WTC11 (cell line): ENCODE measurements around the gene ZNF821. TPM values are rescaled to one million over a fixed set of nuclear protein-coding genes. Genes with fewer than 3 reads are reported as not detected.

Experiments used
- ATAC-seq: fragments of 200-7000 bp; cut with Tn5 transposase; 2 replicates; pipeline ENCODE4 v1.10.0; 2021; ENCODE audit warnings: mild to moderate bottlenecking, moderate library complexity
- CTCF ChIA-PET: fragments of 300-600 bp; sonication (Branson Sonifier 250); formaldehyde crosslinking; loops from one replicate; lab custom pipeline; 2021; ENCODE audit warnings: antibody characterized with exemption; lab: Charles Lee
- POLR2A ChIA-PET: fragments of 350-600 bp; sonication (Branson Sonifier 250); formaldehyde crosslinking; loops from one replicate; lab custom pipeline; 2021; ENCODE audit warnings: antibody characterized with exemption; lab: Charles Lee
- DNase-seq: peaks from one replicate; pipeline ENCODE4 v3.0.0; 2021; ENCODE audit warnings: low spot score
- H3K27ac Mint-ChIP-seq: 2 replicates; pipeline ENCODE4 v1.8.0; 2021; ENCODE audit warnings: mixed read lengths
- H3K27me3 Mint-ChIP-seq: 2 replicates; pipeline ENCODE4 v1.8.0; 2021; ENCODE audit warnings: low read depth, mild to moderate bottlenecking, moderate library complexity, mixed read lengths
- H3K36me3 Mint-ChIP-seq: 2 replicates; pipeline ENCODE4 v1.8.0; 2021; ENCODE audit warnings: mixed read lengths
- H3K4me1 Mint-ChIP-seq: 2 replicates; pipeline ENCODE4 v1.8.0; 2022; ENCODE audit warnings: mixed read lengths
- H3K4me3 Mint-ChIP-seq: 2 replicates; pipeline ENCODE4 v1.8.0; 2021; ENCODE audit warnings: mild to moderate bottlenecking, moderate library complexity, mixed read lengths
- H3K9me3 Mint-ChIP-seq: 2 replicates; pipeline ENCODE4 v1.8.0; 2021; ENCODE audit warnings: mixed read lengths
- CREB1 ChIP-seq: sonication (generic); formaldehyde crosslinking; IDR thresholded peaks from 2 replicates; pipeline ENCODE4 v1.8.0; 2023; ENCODE audit warnings: mild to moderate bottlenecking, missing genetic modification reagents
- FOXJ3 ChIP-seq: sonication (generic); formaldehyde crosslinking; IDR thresholded peaks from 2 replicates; pipeline ENCODE4 v1.9.0; 2021; ENCODE audit warnings: missing genetic modification reagents, mild to moderate bottlenecking, borderline replicate concordance
- FOXK1 ChIP-seq: sonication (generic); formaldehyde crosslinking; IDR thresholded peaks from 2 replicates; pipeline ENCODE4 v1.8.0; 2022; ENCODE audit warnings: mild to moderate bottlenecking, moderate library complexity, missing genetic modification reagents
- FOXP1 ChIP-seq: sonication (generic); formaldehyde crosslinking; IDR thresholded peaks from 2 replicates; pipeline ENCODE4 v1.8.0; 2022; ENCODE audit warnings: missing genetic modification reagents, mild to moderate bottlenecking, moderate library complexity, borderline replicate concordance
- FOXP4 ChIP-seq: sonication (generic); formaldehyde crosslinking; IDR thresholded peaks from 2 replicates; pipeline ENCODE4 v1.8.0; 2022; ENCODE audit warnings: mild to moderate bottlenecking, missing genetic modification reagents
- GRHL2 ChIP-seq: fragments of 250-450 bp; sonication (Bioruptor Pico); IDR thresholded peaks from 2 replicates; pipeline ENCODE4 v1.8.0; 2022; ENCODE audit warnings: mild to moderate bottlenecking, moderate library complexity; ENCODE audit not compliant: insufficient replicate concordance, severe bottlenecking
- HMGXB4 ChIP-seq: sonication (generic); formaldehyde crosslinking; IDR thresholded peaks from 2 replicates; pipeline ENCODE4 v1.8.1; 2023; ENCODE audit warnings: mild to moderate bottlenecking, moderate library complexity, missing genetic modification reagents
- KAT7 ChIP-seq: sonication (generic); formaldehyde crosslinking; IDR thresholded peaks from 2 replicates; pipeline ENCODE4 v1.8.1; 2023; ENCODE audit warnings: missing genetic modification reagents, mild to moderate bottlenecking, borderline replicate concordance
- MYBL2 ChIP-seq: sonication (generic); formaldehyde crosslinking; IDR thresholded peaks from 2 replicates; pipeline ENCODE4 v1.8.1; 2023; ENCODE audit warnings: mild to moderate bottlenecking, moderate library complexity, missing genetic modification reagents
- NFATC4 ChIP-seq: fragments of 250-450 bp; sonication (Bioruptor Pico); IDR thresholded peaks from 2 replicates; pipeline ENCODE4 v1.9.0; 2021; ENCODE audit warnings: mild to moderate bottlenecking
- TEAD1 ChIP-seq: sonication (generic); formaldehyde crosslinking; IDR thresholded peaks from 2 replicates; pipeline ENCODE4 v1.8.0; 2022; ENCODE audit warnings: mild to moderate bottlenecking, missing genetic modification reagents
- TEAD4 ChIP-seq: sonication (generic); formaldehyde crosslinking; IDR thresholded peaks from 2 replicates; pipeline ENCODE4 v1.8.0; 2022; ENCODE audit warnings: mild to moderate bottlenecking, missing genetic modification reagents
- ZBTB43 ChIP-seq: sonication (generic); formaldehyde crosslinking; IDR thresholded peaks from 2 replicates; pipeline ENCODE4 v1.8.1; 2023; ENCODE audit warnings: mild to moderate bottlenecking, missing genetic modification reagents
- ZNF232 ChIP-seq: sonication (generic); formaldehyde crosslinking; IDR thresholded peaks from 2 replicates; pipeline ENCODE4 v1.8.0; 2022; ENCODE audit warnings: mild to moderate bottlenecking, missing genetic modification reagents
- ZNF425 ChIP-seq: fragments of 250-450 bp; sonication (Bioruptor Pico); conservative IDR thresholded peaks from 2 replicates; pipeline ENCODE4 v1.9.0; 2021; ENCODE audit warnings: mild to moderate bottlenecking
- ZNF512 ChIP-seq: sonication (generic); formaldehyde crosslinking; IDR thresholded peaks from 2 replicates; pipeline ENCODE4 v1.8.1; 2022; ENCODE audit warnings: missing genetic modification reagents, borderline replicate concordance
- total RNA-seq: library from RNA; stranded (reverse); gene quantifications from 3 replicates; pipeline ENCODE4 v1.2.3, GENCODE V29; 2021

ZNF821 gene
- total RNA-seq, 1 experiment from 2014 or later, result 16.2 TPM

GRCh38 chr16:71863995-71864394 is 20.0 kb downstream of the ZNF821 start:
- Mint-ChIP-seq H3K36me3 (peaks cover 43% of the 10 kb centered on the region), H3K4me1 (peaks cover 10% of the 10 kb centered on the region), H3K9me3 (no peaks in the 10 kb centered on the region), H3K4me3 (no peak overlapping the region), H3K27ac (no peak overlapping the region)
- no peak for DNase-seq
- CTCF ChIA-PET, result interaction anchor here (2.1 kb wide), 1 partner anchor 19 kb away, joined by 13 read pairs; the partner anchor contains the start of gene ZNF821
- POLR2A ChIA-PET, result no interaction called here
- TF ChIP-seq TEAD1 (CRISPR knock-in tag) (no peak), GRHL2 (CRISPR knock-in tag) (no peak), FOXK1 (CRISPR knock-in tag) (no peak), ZNF425 (CRISPR knock-in tag) (no peak), TEAD4 (no peak), HMGXB4 (no peak), FOXJ3 (CRISPR knock-in tag) (no peak), MYBL2 (CRISPR knock-in tag) (no peak), FOXP4 (CRISPR knock-in tag) (no peak)
- TF ChIP-seq, all 79 proteins: peak for 0
- ATAC-seq, result no peak
- H3K27me3 Mint-ChIP-seq, result no peaks in the 10 kb centered on the region

DNA sequence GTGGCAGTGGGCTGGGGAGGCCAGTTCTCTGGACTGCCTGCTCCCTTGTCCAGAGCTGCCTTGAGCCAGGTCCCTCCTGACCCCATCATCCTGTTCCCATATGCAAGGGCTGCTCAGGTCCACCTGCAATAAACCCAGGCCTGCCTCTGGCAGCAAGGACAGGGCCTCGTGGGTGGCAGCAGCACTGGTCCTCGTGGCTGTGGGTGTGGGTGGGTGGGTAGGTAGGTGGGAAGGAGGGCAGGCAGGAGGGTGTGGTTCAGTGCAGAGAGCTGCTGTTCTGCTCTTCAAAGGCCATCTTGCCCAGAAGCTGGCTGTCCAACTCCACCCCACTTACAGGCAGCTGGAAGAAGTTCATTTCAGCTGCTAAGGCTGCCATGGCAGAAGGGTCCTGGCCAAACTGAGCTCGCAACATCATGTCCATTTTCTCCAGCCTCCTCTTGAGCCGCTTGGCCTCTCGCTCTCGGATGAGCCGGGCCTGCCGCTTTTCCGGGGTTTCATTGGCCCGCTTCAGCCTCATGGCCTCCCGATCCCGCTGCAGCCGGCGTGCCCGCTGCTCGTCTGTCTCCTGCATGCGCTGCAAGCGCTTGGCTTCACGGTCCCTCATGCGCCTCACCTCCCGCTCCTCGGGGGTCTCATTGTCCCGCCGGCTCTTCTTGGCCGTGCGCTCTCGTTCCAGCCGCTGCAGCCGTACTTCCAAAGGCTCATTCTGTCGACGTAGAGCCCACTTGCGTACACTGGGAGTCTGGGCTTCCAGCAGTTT is 24.0 kb downstream of the ZNF821 start:
- Mint-ChIP-seq H3K27me3 (no peaks in the 10 kb centered on the region), H3K4me3 (no peak overlapping the region), H3K9me3 (no peaks in the 10 kb centered on the region), H3K36me3 (peaks cover 32% of the 10 kb centered on the region), H3K4me1 (no peaks in the 10 kb centered on the region), H3K27ac (peak overlapping the region; percentile 74; the same call in 1 of the 2 replicates)
- TF ChIP-seq FOXP1 (CRISPR knock-in tag) (no peak), ZNF232 (CRISPR knock-in tag) (no peak), TEAD1 (CRISPR knock-in tag) (no peak), KAT7 (CRISPR knock-in tag) (no peak), ZBTB43 (CRISPR knock-in tag) (no peak), NFATC4 (no peak), ZNF512 (CRISPR knock-in tag) (no peak), CREB1 (CRISPR knock-in tag) (no peak)
- ChIA-PET CTCF (no interaction called here), POLR2A (no interaction called here)
- DNase-seq (no peak), ATAC-seq (no peak)
